Measurements from ENCODE around the gene NBEA.

NBEA gene

GRCh38 chr13:34931572-34931971 lies 10.5 kb upstream of the NBEA start:
- H3K27ac ChIP-seq (ENCODE audit: low read depth, low read length), result no peak overlapping the region
- H3K36me3 ChIP-seq (ENCODE audit: control insufficient read depth, insufficient read depth, low read length), result no peaks in the 10 kb centered on the region

GRCh38 chr13:34933349-34933748 lies 8.7 kb upstream of the NBEA start:
- Histone ChIP-seq H3K27me3 (ENCODE audit: control insufficient read depth, insufficient read depth, low read length) (no peaks in the 10 kb centered on the region), H3K9ac (ENCODE audit: low read length) (no peak overlapping the region), H3K9me3 (ENCODE audit: control insufficient read depth, insufficient read depth, low read depth, low read length) (no peaks in the 10 kb centered on the region), H3K4me3 (ENCODE audit: low read depth, low read length) (no peak overlapping the region), H3K27ac (ENCODE audit: low read depth, low read length) (no peak overlapping the region), H3K4me1 (ENCODE audit: control insufficient read depth, insufficient read depth, low read length) (peaks cover 6% of the 10 kb centered on the region; the same call in 1 of the 2 replicates), H3K36me3 (ENCODE audit: control insufficient read depth, insufficient read depth, low read length) (no peaks in the 10 kb centered on the region)

More at GRCh38 chr13:34931572-34931971, 10.5 kb upstream of the NBEA start:
- Histone ChIP-seq H3K4me3 (ENCODE audit: low read depth, low read length) (no peak overlapping the region), H3K9ac (ENCODE audit: low read length) (no peak overlapping the region), H3K27me3 (ENCODE audit: control insufficient read depth, insufficient read depth, low read length) (no peaks in the 10 kb centered on the region), H3K9me3 (ENCODE audit: control insufficient read depth, insufficient read depth, low read depth, low read length) (no peaks in the 10 kb centered on the region), H3K4me1 (ENCODE audit: control insufficient read depth, insufficient read depth, low read length) (peaks cover 6% of the 10 kb centered on the region; the same call in 1 of the 2 replicates)

- no peak overlapping the region for H3K4me3 ChIP-seq (ENCODE audit: low read depth, low read length)
- peaks cover 6% of the 10 kb centered on the region; the same call in 1 of the 2 replicates for H3K4me1 ChIP-seq (ENCODE audit: control insufficient read depth, insufficient read depth, low read length)
- H3K9ac ChIP-seq (ENCODE audit: low read length), result no peak overlapping the region
- no peaks in the 10 kb centered on the region for H3K36me3 ChIP-seq (ENCODE audit: control insufficient read depth, insufficient read depth, low read length)
- H3K9me3 ChIP-seq (ENCODE audit: control insufficient read depth, insufficient read depth, low read depth, low read length), result no peaks in the 10 kb centered on the region
- H3K27ac ChIP-seq (ENCODE audit: low read depth, low read length), result no peak overlapping the region
- H3K27me3 ChIP-seq (ENCODE audit: control insufficient read depth, insufficient read depth, low read length), result no peaks in the 10 kb centered on the region
Measured at GRCh38 chr13:34933786-34934185, 8.3 kb upstream of the NBEA start.

GRCh38 chr13:34935841-34936240 lies 6.2 kb upstream of the NBEA start:
- H3K27ac ChIP-seq (ENCODE audit: low read depth, low read length), result no peak overlapping the region
- no peaks in the 10 kb centered on the region for H3K27me3 ChIP-seq (ENCODE audit: control insufficient read depth, insufficient read depth, low read length)

GRCh38 chr13:34939771-34940170 lies 2.3 kb upstream of the NBEA start:
- Histone ChIP-seq H3K27ac (ENCODE audit: low read depth, low read length) (no peak overlapping the region), H3K9me3 (ENCODE audit: control insufficient read depth, insufficient read depth, low read depth, low read length) (no peaks in the 10 kb centered on the region), H3K4me1 (ENCODE audit: control insufficient read depth, insufficient read depth, low read length) (peaks cover 20% of the 10 kb centered on the region), H3K9ac (ENCODE audit: low read length) (no peak overlapping the region), H3K4me3 (ENCODE audit: low read depth, low read length) (no peak overlapping the region), H3K27me3 (ENCODE audit: control insufficient read depth, insufficient read depth, low read length) (peaks cover 14% of the 10 kb centered on the region), H3K36me3 (ENCODE audit: control insufficient read depth, insufficient read depth, low read length) (no peaks in the 10 kb centered on the region)

More at GRCh38 chr13:34935841-34936240, 6.2 kb upstream of the NBEA start:
- no peak overlapping the region for H3K4me3 ChIP-seq (ENCODE audit: low read depth, low read length)
- H3K4me1 ChIP-seq (ENCODE audit: control insufficient read depth, insufficient read depth, low read length), result peaks cover 6% of the 10 kb centered on the region; the same call in 1 of the 2 replicates
- H3K9ac ChIP-seq (ENCODE audit: low read length), result no peak overlapping the region
- H3K9me3 ChIP-seq (ENCODE audit: control insufficient read depth, insufficient read depth, low read depth, low read length), result no peaks in the 10 kb centered on the region
- no peaks in the 10 kb centered on the region for H3K36me3 ChIP-seq (ENCODE audit: control insufficient read depth, insufficient read depth, low read length)

GRCh38 chr13:34941436-34941834 lies 635 bp upstream of the NBEA start:
- Histone ChIP-seq H3K4me3 (ENCODE audit: low read depth, low read length) (peak overlapping the region; percentile 100), H3K9ac (ENCODE audit: low read length) (no peak overlapping the region)

GRCh38 chr13:34942732-34943435 lies 814 bp downstream of the NBEA start:
- Histone ChIP-seq H3K36me3 (ENCODE audit: control insufficient read depth, insufficient read depth, low read length) (no peaks in the 10 kb centered on the region), H3K9ac (ENCODE audit: low read length) (peak overlapping the region; percentile 77), H3K4me1 (ENCODE audit: control insufficient read depth, insufficient read depth, low read length) (peaks cover 24% of the 10 kb centered on the region), H3K27me3 (ENCODE audit: control insufficient read depth, insufficient read depth, low read length) (peaks cover 14% of the 10 kb centered on the region), H3K9me3 (ENCODE audit: control insufficient read depth, insufficient read depth, low read depth, low read length) (no peaks in the 10 kb centered on the region), H3K27ac (ENCODE audit: low read depth, low read length) (no peak overlapping the region), H3K4me3 (ENCODE audit: low read depth, low read length) (peak overlapping the region; percentile 100)

More at GRCh38 chr13:34941436-34941834, 635 bp upstream of the NBEA start:
- Histone ChIP-seq H3K9me3 (ENCODE audit: control insufficient read depth, insufficient read depth, low read depth, low read length) (no peaks in the 10 kb centered on the region), H3K27ac (ENCODE audit: low read depth, low read length) (no peak overlapping the region), H3K27me3 (ENCODE audit: control insufficient read depth, insufficient read depth, low read length) (peaks cover 14% of the 10 kb centered on the region), H3K36me3 (ENCODE audit: control insufficient read depth, insufficient read depth, low read length) (no peaks in the 10 kb centered on the region), H3K4me1 (ENCODE audit: control insufficient read depth, insufficient read depth, low read length) (peaks cover 24% of the 10 kb centered on the region)

- Histone ChIP-seq H3K27ac (ENCODE audit: low read depth, low read length) (no peak overlapping the region), H3K9ac (ENCODE audit: low read length) (peak overlapping the region; percentile 51), H3K4me3 (ENCODE audit: low read depth, low read length) (peak overlapping the region; percentile 100), H3K36me3 (ENCODE audit: control insufficient read depth, insufficient read depth, low read length) (no peaks in the 10 kb centered on the region), H3K4me1 (ENCODE audit: control insufficient read depth, insufficient read depth, low read length) (peaks cover 28% of the 10 kb centered on the region), H3K27me3 (ENCODE audit: control insufficient read depth, insufficient read depth, low read length) (peaks cover 14% of the 10 kb centered on the region), H3K9me3 (ENCODE audit: control insufficient read depth, insufficient read depth, low read depth, low read length) (no peaks in the 10 kb centered on the region)
Measured at GRCh38 chr13:34943436-34944273, 1.6 kb downstream of the NBEA start.

GRCh38 chr13:34944274-34944634 lies 2.2 kb downstream of the NBEA start:
- H3K9me3 ChIP-seq (ENCODE audit: control insufficient read depth, insufficient read depth, low read depth, low read length), result no peaks in the 10 kb centered on the region
- peak overlapping the region; percentile 100 for H3K4me3 ChIP-seq (ENCODE audit: low read depth, low read length)
- no peak overlapping the region for H3K9ac ChIP-seq (ENCODE audit: low read length)
- H3K4me1 ChIP-seq (ENCODE audit: control insufficient read depth, insufficient read depth, low read length), result peaks cover 34% of the 10 kb centered on the region
- no peak overlapping the region for H3K27ac ChIP-seq (ENCODE audit: low read depth, low read length)
- peaks cover 14% of the 10 kb centered on the region for H3K27me3 ChIP-seq (ENCODE audit: control insufficient read depth, insufficient read depth, low read length)
- H3K36me3 ChIP-seq (ENCODE audit: control insufficient read depth, insufficient read depth, low read length), result no peaks in the 10 kb centered on the region

- Histone ChIP-seq H3K9ac (ENCODE audit: low read length) (no peak overlapping the region), H3K4me3 (ENCODE audit: low read depth, low read length) (peak overlapping the region; percentile 100; the same call in 1 of the 2 replicates)
Measured at GRCh38 chr13:34944751-34945150, 2.7 kb downstream of the NBEA start.

GRCh38 chr13:34951528-34951927 lies 9.5 kb downstream of the NBEA start:
- no peak overlapping the region for H3K9ac ChIP-seq (ENCODE audit: low read length)
- H3K36me3 ChIP-seq (ENCODE audit: control insufficient read depth, insufficient read depth, low read length), result peaks cover 6% of the 10 kb centered on the region; the same call in 1 of the 2 replicates
- H3K4me1 ChIP-seq (ENCODE audit: control insufficient read depth, insufficient read depth, low read length), result peaks cover 21% of the 10 kb centered on the region; the same call in 1 of the 2 replicates
- peaks cover 22% of the 10 kb centered on the region for H3K9me3 ChIP-seq (ENCODE audit: control insufficient read depth, insufficient read depth, low read depth, low read length)
- no peak overlapping the region for H3K4me3 ChIP-seq (ENCODE audit: low read depth, low read length)
- H3K27ac ChIP-seq (ENCODE audit: low read depth, low read length), result no peak overlapping the region
- H3K27me3 ChIP-seq (ENCODE audit: control insufficient read depth, insufficient read depth, low read length), result no peaks in the 10 kb centered on the region

More at GRCh38 chr13:34944751-34945150, 2.7 kb downstream of the NBEA start:
- H3K4me1 ChIP-seq (ENCODE audit: control insufficient read depth, insufficient read depth, low read length), result peaks cover 38% of the 10 kb centered on the region
- no peaks in the 10 kb centered on the region for H3K9me3 ChIP-seq (ENCODE audit: control insufficient read depth, insufficient read depth, low read depth, low read length)
- H3K27me3 ChIP-seq (ENCODE audit: control insufficient read depth, insufficient read depth, low read length), result peaks cover 14% of the 10 kb centered on the region
- no peak overlapping the region for H3K27ac ChIP-seq (ENCODE audit: low read depth, low read length)
- no peaks in the 10 kb centered on the region for H3K36me3 ChIP-seq (ENCODE audit: control insufficient read depth, insufficient read depth, low read length)
